ENCODE data around the gene C2CD5. TPM values are rescaled to one million over a fixed set of nuclear protein-coding genes. Genes with fewer than 3 reads are reported as not detected.

Gene C2CD5
- total and polyA plus RNA-seq, 2 of the 13 experiments (the other 11 are each of a cell fraction or from before 2014, with no cell fraction given): 12.6 to 14.6 TPM

GRCh38 chr12:22413592-22413991, 130.8 kb downstream of the C2CD5 start (continued):
- TF ChIP-seq, protein P1, sequence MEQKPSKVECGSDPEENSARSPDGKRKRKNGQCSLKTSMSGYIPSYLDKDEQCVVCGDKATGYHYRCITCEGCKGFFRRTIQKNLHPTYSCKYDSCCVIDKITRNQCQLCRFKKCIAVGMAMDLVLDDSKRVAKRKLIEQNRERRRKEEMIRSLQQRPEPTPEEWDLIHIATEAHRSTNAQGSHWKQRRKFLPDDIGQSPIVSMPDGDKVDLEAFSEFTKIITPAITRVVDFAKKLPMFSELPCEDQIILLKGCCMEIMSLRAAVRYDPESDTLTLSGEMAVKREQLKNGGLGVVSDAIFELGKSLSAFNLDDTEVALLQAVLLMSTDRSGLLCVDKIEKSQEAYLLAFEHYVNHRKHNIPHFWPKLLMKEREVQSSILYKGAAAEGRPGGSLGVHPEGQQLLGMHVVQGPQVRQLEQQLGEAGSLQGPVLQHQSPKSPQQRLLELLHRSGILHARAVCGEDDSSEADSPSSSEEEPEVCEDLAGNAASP (CRISPR knock-in tag; IDR thresholded peaks at IDR 0.05; ENCODE audit: borderline replicate concordance): no peak
- TF ChIP-seq NR1H2 (CRISPR knock-in tag; IDR thresholded peaks at IDR 0.05; ENCODE audit: borderline replicate concordance, low read depth) (no peak), POLR2AphosphoS2 (IDR thresholded peaks at IDR 0.05; ENCODE audit: low read depth, low read length) (no peak), ZFAT (CRISPR knock-in tag; conservative IDR thresholded peaks at IDR 0.05) (no peak), ZNF768 (CRISPR knock-in tag; IDR thresholded peaks at IDR 0.05) (no peak), BRCA1 (CRISPR knock-in tag; IDR thresholded peaks at IDR 0.05) (no peak)

- BruUV-seq (replicated peaks): no TSS peak
- H4K20me1 ChIP-seq (ENCODE audit: insufficient read depth, low read length): no peaks in the 10 kb centered on the region
- FAIRE-seq: no peak
- WGBS (ENCODE audit: low lambda C conversion rate): 32% methylated on average over 3 of the region's 3 CpGs
- no peaks in the 10 kb centered on the region for H3K4me1 ChIP-seq (ENCODE audit: insufficient read depth, low read length)
- H3K4me2 ChIP-seq (ENCODE audit: low read depth, low read length): no peak overlapping the region
- H3K36me3 ChIP-seq (replicated peaks in 1 of 2; ENCODE audit: control insufficient read depth in 1 of 2, insufficient read depth in 2 of 2, low read length in 2 of 2): no peaks in the 10 kb centered on the region
- ATAC-seq: no peak
- intact Hi-C loops (cut with micrococcal nuclease; ENCODE audit: unreplicated experiment) (no loop called here), in situ Hi-C loops (cut with HindIII; ENCODE audit: extremely low pct_ligation_motif_present, low pct_unique_long_range_greater_than_20kb) (no loop called here)
- POLR2A ChIA-PET: no interaction called here
- CTCF ChIA-PET (ENCODE audit: low intra/inter-chr PET ratio, low total read pairs): no interaction called here
- no peaks in the 10 kb centered on the region; a peak in 1 of 5 replicates for H3K27me3 ChIP-seq (ENCODE audit: control insufficient read depth in 1 of 2, insufficient read depth in 2 of 2, low read length in 2 of 2)
- no peak for DNase-seq (ENCODE audit: low spot score)
- H3K4me3 ChIP-seq (replicated peaks in 1 of 3; ENCODE audit: insufficient read depth in 1 of 3, low read depth in 2 of 3, low read length in 3 of 3): no peak overlapping the region
- H3K9ac ChIP-seq (ENCODE audit: insufficient read depth, low read depth, low read length): no peak overlapping the region
- no peak overlapping the region for H3K27ac ChIP-seq (ENCODE audit: extremely low read length, insufficient read depth, low read length)
- TF ChIP-seq SALL1 (CRISPR knock-in tag; IDR thresholded peaks at IDR 0.05) (no peak), ZNF30 (CRISPR knock-in tag; IDR thresholded peaks at IDR 0.05) (no peak), ZNF572 (CRISPR knock-in tag; IDR thresholded peaks at IDR 0.05) (no peak), DR1 (CRISPR knock-in tag; IDR thresholded peaks at IDR 0.05) (no peak), TBX3 (IDR thresholded peaks at IDR 0.05; ENCODE audit: borderline replicate concordance) (no peak), HCFC1 (IDR thresholded peaks at IDR 0.05; ENCODE audit: low read depth, low read length) (no peak), ZNF598 (CRISPR knock-in tag; IDR thresholded peaks at IDR 0.05; ENCODE audit: borderline replicate concordance) (no peak), FIP1L1 (IDR thresholded peaks at IDR 0.05; ENCODE audit: borderline replicate concordance, insufficient read depth, low read depth, low read length) (no peak), NFE2L2 (IDR thresholded peaks at IDR 0.05; ENCODE audit: low read length) (no peak), ZC3H13 (CRISPR knock-in tag; IDR thresholded peaks at IDR 0.05) (no peak), ZMYM4 (CRISPR knock-in tag; IDR thresholded peaks at IDR 0.05) (no peak), ZNF34 (CRISPR knock-in tag; IDR thresholded peaks at IDR 0.05; ENCODE audit: borderline replicate concordance) (no peak)
- TF ChIP-seq, protein P2, sequence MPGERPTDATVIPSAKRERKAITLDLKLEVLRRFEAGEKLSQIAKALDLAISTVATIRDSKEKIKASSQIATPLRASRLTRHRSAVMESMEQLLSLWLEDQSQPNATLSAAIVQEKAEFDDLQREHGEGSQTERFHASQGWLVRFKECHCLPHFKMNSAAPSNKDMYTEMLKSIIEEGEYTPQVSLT (CRISPR knock-in tag; IDR thresholded peaks at IDR 0.05; ENCODE audit: borderline replicate concordance, low read depth): no peak
- H3K79me2 ChIP-seq (ENCODE audit: insufficient read depth, low read length): no peaks in the 10 kb centered on the region
- H3K9me3 ChIP-seq (ENCODE audit: low read length): no peaks in the 10 kb centered on the region
- H2AFZ ChIP-seq (ENCODE audit: low read length): no peak overlapping the region
Observed at GRCh38 chr12:22412581-22412980, 131.8 kb downstream of the C2CD5 start.
